Transverse colon (tissue), 4 donors: ENCODE results near the gene OTULINL. TPM values are rescaled to one million over a fixed set of nuclear protein-coding genes. Genes with fewer than 3 reads are reported as not detected.

Experiments
- DNase-seq: peaks from one replicate; pipeline ENCODE4 v3.0.0-alpha.2; 2019
- H3K27ac ChIP-seq, 4 donors: fragments of 200-600 bp; sonication (generic); 2 replicates each; pipeline ENCODE4 v1.5.1; 2016 to 2018; ENCODE audit warnings: inconsistent platforms in 4 of 4
- H3K27me3 ChIP-seq: fragments of 200-600 bp; sonication (generic); 2 replicates; pipeline ENCODE4 v1.5.1; 2017; ENCODE audit warnings: inconsistent platforms
- H3K36me3 ChIP-seq, 4 donors: fragments of 200-600 bp; sonication (generic); 2 replicates each; pipeline ENCODE4 v1.5.1; 2017 to 2019; ENCODE audit warnings: inconsistent platforms in 4 of 4
- H3K4me1 ChIP-seq, 4 donors: fragments of 200-600 bp; sonication (generic); 2 replicates each; pipeline ENCODE4 v1.5.1; 2017 to 2020; ENCODE audit warnings: inconsistent platforms in 4 of 4
- H3K4me3 ChIP-seq, 4 donors: fragments of 200-600 bp; sonication (generic); 1 replicate in 1 of 4; 2 replicates in 3 of 4; pipeline versions ENCODE4 v1.5.1 to v1.6.1; 2017 to 2019; ENCODE audit warnings: inconsistent platforms in 4 of 4
- H3K9me3 ChIP-seq, 2 donors: fragments of 200-600 bp; sonication (generic); 2 replicates each; pipeline ENCODE4 v1.5.1; 2017 to 2019; ENCODE audit warnings: inconsistent platforms in 2 of 2
- CTCF ChIP-seq, 5 experiments: fragments of 200-600 bp in 3 of 5; fragments of 450-650 bp in 2 of 5; sonication (generic) in 3 of 5; IDR thresholded peaks; 1 replicate in 2 of 5; 2 replicates in 3 of 5; pipeline ENCODE4 v1.5.1; 2016 to 2017; ENCODE audit warnings: antibody characterized with exemption in 5 of 5, inconsistent platforms in 3 of 5, mild to moderate bottlenecking in 2 of 5, moderate library complexity in 1 of 5
- EP300 ChIP-seq: sonication (generic); formaldehyde crosslinking; IDR thresholded peaks from one replicate; pipeline ENCODE4 v1.6.1; 2017; ENCODE audit warnings: antibody characterized with exemption, low read depth
- POLR2A ChIP-seq: fragments of 450-650 bp; IDR thresholded peaks from one replicate; pipeline ENCODE4 v1.6.1; 2016; ENCODE audit warnings: antibody characterized with exemption, mild to moderate bottlenecking, moderate library complexity
- POLR2AphosphoS5 ChIP-seq, 3 donors: sonication (generic); formaldehyde crosslinking; IDR thresholded peaks; one replicate each; pipeline ENCODE4 v1.6.1; 2016; ENCODE audit warnings: antibody characterized with exemption in 3 of 3
- WGBS, 2 donors: methylation state at CpG; one replicate each; pipeline ENCODE4 v1.1.5; 2018; ENCODE audit warnings: low coverage in 1 of 2; 5-methylcytosine and 5-hydroxymethylcytosine counted together
- in situ Hi-C, 4 donors: fragments of 200-750 bp; cut with MboI; loops; one replicate each; pipeline versions ENCODE4 v1.15.0 to v1.15.1; 2017; ENCODE audit warnings: low sequenced_read_pairs in 3 of 4, low pct_ligation_motif_present in 1 of 4, low pct_unique_long_range_greater_than_20kb in 1 of 4
- intact Hi-C: fragments of 100-400 bp; cut with DNase I; formaldehyde crosslinking; loops from one replicate; pipeline ENCODE4 v1.15.1; 2023; ENCODE audit warnings: low total_unique reads
- total RNA-seq, 4 donors: library from RNA; depleted of rRNA; stranded (reverse); fragments of >200 nt; gene quantifications; one replicate each; pipeline ENCODE4 v1.1.0, GENCODE V29; 2016

The OTULINL gene
- total RNA-seq, 4 donors from 2014 or later = 6.2 to 61.0 (median 27.3) TPM

GRCh38 chr5:14577079-14577725 lies 4.4 kb upstream of the OTULINL start:
- H3K4me3 ChIP-seq = no peak overlapping the region
- no peaks in the 10 kb centered on the region for H3K27me3 ChIP-seq
- H3K27ac ChIP-seq = no peak overlapping the region
- H3K36me3 ChIP-seq = no peaks in the 10 kb centered on the region
- in situ Hi-C loops (no loop called here), intact Hi-C loops (no loop called here)
- TF ChIP-seq EP300 (no peak), POLR2A (no peak), POLR2AphosphoS5 (IDR thresholded peaks at IDR 0.05) (no peak), CTCF (IDR thresholded peaks at IDR 0.05) (no peak)
- H3K9me3 ChIP-seq = no peaks in the 10 kb centered on the region
- DNase-seq = no peak
- H3K4me1 ChIP-seq = peaks cover 6 to 39% (median 13%) of the 10 kb centered on the region in 4 donors
- 94 to 100% methylated on average over 7 to 30 of the region's 40 CpGs for WGBS, 2 donors

GRCh38 chr5:14577971-14578370 lies 3.6 kb upstream of the OTULINL start:
- TF ChIP-seq EP300 = no peak
- TF ChIP-seq POLR2A = no peak
- no peak for TF ChIP-seq POLR2AphosphoS5 (IDR thresholded peaks at IDR 0.05)
- no peak for TF ChIP-seq CTCF (IDR thresholded peaks at IDR 0.05)
- Histone ChIP-seq H3K27ac (no peak overlapping the region), H3K9me3 (no peaks in the 10 kb centered on the region), H3K27me3 (no peaks in the 10 kb centered on the region), H3K4me3 (no peak overlapping the region), H3K36me3 (no peaks in the 10 kb centered on the region), H3K4me1 (peaks cover 6 to 40% (median 15%) of the 10 kb centered on the region in 4 donors)
- no peak for DNase-seq
- intact Hi-C loops (no loop called here), in situ Hi-C loops (no loop called here)
- 82 to 87% methylated on average over 2 to 4 of the region's 4 CpGs for WGBS, 2 donors

GRCh38 chr5:14579246-14579645 lies 2.3 kb upstream of the OTULINL start:
- Histone ChIP-seq H3K27me3 (no peaks in the 10 kb centered on the region), H3K4me1 (peaks cover 6 to 46% (median 20%) of the 10 kb centered on the region in 4 donors), H3K36me3 (no peaks in the 10 kb centered on the region), H3K4me3 (no peak overlapping the region), H3K27ac (no peak overlapping the region), H3K9me3 (no peaks in the 10 kb centered on the region)
- intact Hi-C loops = no loop called here
- DNase-seq = no peak
- in situ Hi-C loops = no loop called here
- WGBS, 2 donors = 79 to 89% methylated on average over 5 to 7 of the region's 7 CpGs
- TF ChIP-seq POLR2AphosphoS5 (IDR thresholded peaks at IDR 0.05) = no peak
- TF ChIP-seq POLR2A = no peak
- no peak for TF ChIP-seq CTCF (IDR thresholded peaks at IDR 0.05)
- TF ChIP-seq EP300 = no peak

DNA sequence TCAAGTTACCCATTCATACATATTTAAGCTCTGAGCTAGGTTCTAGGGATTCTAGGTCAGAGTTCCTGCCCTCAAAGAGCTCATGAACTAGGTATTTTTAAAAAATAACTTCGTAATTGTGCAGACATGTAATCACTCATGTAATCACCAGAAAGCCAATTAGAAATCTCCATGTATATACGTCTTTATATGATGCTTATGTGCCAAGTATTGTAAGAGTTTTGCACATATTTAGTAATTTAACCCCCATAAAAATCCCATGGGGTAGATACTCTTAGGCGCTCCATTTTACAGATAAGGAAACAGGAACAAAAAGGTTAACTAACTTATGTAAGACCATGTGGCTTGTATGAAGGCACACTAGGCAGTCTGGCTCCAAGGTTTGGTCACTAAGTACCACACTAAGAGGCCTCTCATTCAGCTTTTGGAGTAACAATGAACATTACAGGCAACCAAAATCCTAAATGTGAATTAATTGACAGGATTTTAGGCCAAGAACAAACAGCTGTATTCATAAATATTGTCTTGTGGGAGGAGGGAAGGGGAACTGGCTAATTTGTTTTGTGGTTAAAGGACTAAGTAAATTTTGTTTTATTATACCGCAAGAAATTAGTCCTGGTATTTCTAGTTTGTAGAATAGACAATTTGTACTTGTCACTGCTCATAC lies 1.7 kb upstream of the OTULINL start:
- Histone ChIP-seq H3K27ac (no peak overlapping the region), H3K4me1 (peaks cover 6 to 44% (median 20%) of the 10 kb centered on the region in 4 donors), H3K4me3 (no peak overlapping the region), H3K27me3 (no peaks in the 10 kb centered on the region), H3K9me3 (no peaks in the 10 kb centered on the region), H3K36me3 (no peaks in the 10 kb centered on the region)
- TF ChIP-seq POLR2A (no peak), CTCF (IDR thresholded peaks at IDR 0.05) (no peak), EP300 (no peak), POLR2AphosphoS5 (IDR thresholded peaks at IDR 0.05) (no peak)
- intact Hi-C loops = no loop called here
- DNase-seq = no peak
- in situ Hi-C loops = no loop called here
- WGBS, 2 donors = 75 to 90% methylated on average over 4 of the region's 4 CpGs
